ENCODE data around the gene SAMD14. TPM values are rescaled to one million over a fixed set of nuclear protein-coding genes. Genes with fewer than 3 reads are reported as not detected.

Gene SAMD14
- total and polyA plus RNA-seq, 2 experiments from 2014 or later: 0.70 to 4.7 TPM

- H3K36me3 ChIP-seq (ENCODE audit: insufficient read depth): no peaks in the 10 kb centered on the region
- H3K27ac ChIP-seq (ENCODE audit: low read depth): no peak overlapping the region
- no peaks in the 10 kb centered on the region for H4K20me1 ChIP-seq (replicated peaks; ENCODE audit: insufficient read depth)
- peak; percentile 81 for DNase-seq (ENCODE audit: low spot score)
- TF ChIP-seq EZH2phosphoT487 (IDR thresholded peaks at IDR 0.05; ENCODE audit: unreplicated experiment): no peak
- TF ChIP-seq ETS1 (IDR thresholded peaks at IDR 0.05): no peak
- no peak for TF ChIP-seq JUNB (IDR thresholded peaks at IDR 0.05; ENCODE audit: unreplicated experiment)
- TF ChIP-seq REST (IDR thresholded peaks at IDR 0.05; ENCODE audit: unreplicated experiment): no peak
- no peak for TF ChIP-seq ZNF114 (CRISPR knock-in tag; IDR thresholded peaks at IDR 0.05)
- TF ChIP-seq STAT1 (IDR thresholded peaks at IDR 0.05; ENCODE audit: unreplicated experiment): no peak
- TF ChIP-seq CREB1 (CRISPR knock-in tag; IDR thresholded peaks at IDR 0.05; ENCODE audit: low read depth): no peak
- peak; percentile 21 for ATAC-seq
- Mint-ChIP-seq H3K4me3 (peak overlapping the region; percentile 71), H3K27me3 (ENCODE audit: insufficient read depth, low read depth, poor library complexity) (peaks cover 35% of the 10 kb centered on the region), H3K4me1 (peaks cover 60% of the 10 kb centered on the region), H3K27ac (no peak overlapping the region), H3K9me3 (no peaks in the 10 kb centered on the region), H3K36me3 (ENCODE audit: low read depth) (no peaks in the 10 kb centered on the region)
- H2AFZ ChIP-seq: no peak overlapping the region; the same call in 1 of the 2 replicates
- H3K4me2 ChIP-seq: peak overlapping the region; percentile 82
- H3K79me2 ChIP-seq (replicated peaks; ENCODE audit: insufficient read depth): no peaks in the 10 kb centered on the region
- no peaks in the 10 kb centered on the region for H3K9me2 ChIP-seq (ENCODE audit: insufficient read depth)
- H3F3A ChIP-seq (replicated peaks; ENCODE audit: low read depth): no peaks in the 10 kb centered on the region; the same call in 1 of the 2 replicates
- H3K4me1 ChIP-seq (ENCODE audit: insufficient read depth): peaks cover 37% of the 10 kb centered on the region
- peak overlapping the region; percentile 69 for H3K4me3 ChIP-seq
- H3K27me3 ChIP-seq (ENCODE audit: insufficient read depth): peaks cover 42% of the 10 kb centered on the region
These were observed 772 bp upstream of the SAMD14 start for GRCh38 chr17:50130559-50131305.

GRCh38 chr17:50129353-50129727 lies 620 bp downstream of the SAMD14 start:
- no peaks in the 10 kb centered on the region for H3K36me3 ChIP-seq (ENCODE audit: insufficient read depth)
- Mint-ChIP-seq H3K36me3 (ENCODE audit: low read depth) (no peaks in the 10 kb centered on the region), H3K27me3 (ENCODE audit: insufficient read depth, low read depth, poor library complexity) (peaks cover 37% of the 10 kb centered on the region), H3K4me3 (peak overlapping the region; percentile 91), H3K4me1 (peaks cover 63% of the 10 kb centered on the region), H3K27ac (no peak overlapping the region), H3K9me3 (no peaks in the 10 kb centered on the region)
- H3K9me2 ChIP-seq (ENCODE audit: insufficient read depth): no peaks in the 10 kb centered on the region
- H3K27ac ChIP-seq (ENCODE audit: low read depth): no peak overlapping the region
- H3K79me2 ChIP-seq (replicated peaks; ENCODE audit: insufficient read depth): no peaks in the 10 kb centered on the region
- H2AFZ ChIP-seq: peak overlapping the region; percentile 23; the same call in 1 of the 2 replicates
- peaks cover 42% of the 10 kb centered on the region for H3K27me3 ChIP-seq (ENCODE audit: insufficient read depth)
- no peaks in the 10 kb centered on the region for H4K20me1 ChIP-seq (replicated peaks; ENCODE audit: insufficient read depth)
- H3K4me1 ChIP-seq (ENCODE audit: insufficient read depth): peaks cover 33% of the 10 kb centered on the region
- peak; percentile 7 for ATAC-seq
- no peaks in the 10 kb centered on the region; the same call in 1 of the 2 replicates for H3F3A ChIP-seq (replicated peaks; ENCODE audit: low read depth)
- H3K4me3 ChIP-seq: peak overlapping the region; percentile 69
- H3K4me2 ChIP-seq: peak overlapping the region; percentile 82
- DNase-seq (ENCODE audit: low spot score): no peak
- TF ChIP-seq EZH2 (IDR thresholded peaks at IDR 0.05; ENCODE audit: low read depth, unreplicated experiment) (no peak), ZNF114 (CRISPR knock-in tag; IDR thresholded peaks at IDR 0.05) (no peak), ZNF462 (CRISPR knock-in tag; IDR thresholded peaks at IDR 0.05) (no peak), STAT1 (IDR thresholded peaks at IDR 0.05; ENCODE audit: unreplicated experiment) (no peak), POLR2AphosphoS5 (IDR thresholded peaks at IDR 0.05; ENCODE audit: low read depth) (no peak)

Measured in GM23338 (cell line).